HG03196 (cell line): Measurements from ENCODE around the gene PPM1D.
"Not testable (repeated sequence)": the region's sequence is repeated elsewhere in the genome, so short reads cannot be mapped to it uniquely, and the experiment has no call there.

ENCODE experiments used
- ATAC-seq: cut with Tn5 transposase; IDR thresholded peaks from one replicate; pipeline ENCODE4 v1.9.1; 2021; ENCODE audit not compliant: unreplicated experiment

Gene PPM1D

GRCh38 chr17:60664022-60664421 lies 64.0 kb downstream of the PPM1D start:
- no peak for ATAC-seq

DNA sequence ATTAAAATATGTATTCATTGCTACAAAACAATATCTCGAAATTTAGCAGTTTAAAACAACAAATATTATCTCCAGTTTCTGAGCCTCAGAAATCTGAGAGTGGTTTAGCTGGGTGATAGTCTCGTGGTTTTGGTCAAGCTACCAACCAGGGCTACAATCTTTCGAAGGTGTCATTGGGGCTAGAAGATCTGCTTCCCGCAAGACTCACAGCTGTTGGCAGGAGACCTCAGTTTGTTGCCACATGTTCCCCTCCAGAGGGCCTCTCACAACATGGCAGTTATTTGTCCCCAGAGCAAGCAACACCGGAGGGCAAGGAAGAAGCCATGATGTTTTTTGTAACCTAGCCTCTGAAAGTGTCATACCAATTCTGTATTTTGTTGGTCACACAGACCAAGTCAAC lies 65.6 kb downstream of the PPM1D start:
- no peak for ATAC-seq

GRCh38 chr17:60668741-60669140 lies 68.7 kb downstream of the PPM1D start:
- ATAC-seq: not testable (repeated sequence)

DNA sequence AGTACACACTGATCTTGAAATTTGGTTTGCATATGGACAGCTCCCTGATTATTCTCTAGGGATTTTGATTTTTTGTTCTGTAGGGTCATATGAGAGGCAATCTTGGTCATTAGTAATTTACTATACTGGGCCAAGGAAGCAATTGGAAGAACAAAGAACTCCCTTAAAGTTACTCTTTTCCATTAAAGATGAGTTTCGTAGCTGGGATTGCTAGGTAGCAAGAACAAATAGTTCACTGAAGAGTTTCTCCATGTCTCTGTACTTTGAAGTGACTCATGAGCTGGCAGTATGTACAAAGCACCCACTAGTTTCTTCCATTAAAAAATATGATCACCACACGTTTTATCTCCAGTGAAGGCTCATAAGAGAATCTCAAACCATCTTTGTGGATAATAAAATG lies 71.5 kb downstream of the PPM1D start:
- no peak for ATAC-seq

DNA sequence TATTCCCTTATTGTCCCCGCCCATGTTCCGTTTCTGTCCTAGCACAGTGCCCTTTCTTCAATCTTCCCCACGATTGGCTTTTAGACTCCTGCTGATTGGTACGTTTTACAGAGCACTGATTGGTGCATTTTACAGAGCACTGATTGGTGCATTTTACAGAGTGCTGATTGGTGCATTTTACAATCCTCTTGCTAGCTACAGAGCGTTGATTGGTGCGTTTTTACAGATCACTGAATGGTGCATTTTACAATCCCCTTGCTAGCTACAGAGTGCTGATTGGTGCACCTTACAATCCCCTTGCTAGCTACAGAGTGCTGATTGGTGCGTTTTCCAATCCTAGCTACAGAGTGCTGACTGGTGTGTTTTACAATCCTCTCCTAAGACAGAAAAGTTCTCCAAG lies 74.6 kb downstream of the PPM1D start:
- ATAC-seq: not testable (repeated sequence)

DNA sequence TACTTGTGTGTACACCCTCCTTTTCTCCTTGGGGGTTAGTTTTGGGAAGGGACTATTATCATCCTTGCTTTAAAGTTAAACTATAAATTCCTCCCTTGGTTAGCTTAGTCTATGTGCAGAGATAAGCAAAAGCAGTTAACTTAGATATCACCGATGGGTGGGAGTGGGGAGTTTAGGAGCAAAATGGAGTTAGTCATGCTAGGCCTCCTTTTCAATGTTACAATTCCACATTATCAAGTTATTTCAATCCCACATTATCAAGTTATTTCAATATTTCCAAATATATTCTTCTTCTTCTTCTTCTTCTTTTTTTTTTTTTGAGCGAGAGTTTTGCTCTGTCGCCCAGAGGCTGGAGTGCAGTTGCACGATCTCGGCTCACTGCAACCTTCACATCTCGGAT lies 76.0 kb downstream of the PPM1D start:
- ATAC-seq: no peak

- no peak for ATAC-seq
These were observed 76.8 kb downstream of the PPM1D start for GRCh38 chr17:60676758-60677307.

GRCh38 chr17:60677308-60678117 lies 77.5 kb downstream of the PPM1D start, which contains the start of gene BCAS3:
BCAS3 (plus strand) TSS chr17:60677851.
- peak; percentile 98 for ATAC-seq

- no peak for ATAC-seq
These were observed 78.1 kb downstream of the PPM1D start for GRCh38 chr17:60678118-60678444.

GRCh38 chr17:60679287-60679686 lies 79.3 kb downstream of the PPM1D start:
- ATAC-seq: no peak

DNA sequence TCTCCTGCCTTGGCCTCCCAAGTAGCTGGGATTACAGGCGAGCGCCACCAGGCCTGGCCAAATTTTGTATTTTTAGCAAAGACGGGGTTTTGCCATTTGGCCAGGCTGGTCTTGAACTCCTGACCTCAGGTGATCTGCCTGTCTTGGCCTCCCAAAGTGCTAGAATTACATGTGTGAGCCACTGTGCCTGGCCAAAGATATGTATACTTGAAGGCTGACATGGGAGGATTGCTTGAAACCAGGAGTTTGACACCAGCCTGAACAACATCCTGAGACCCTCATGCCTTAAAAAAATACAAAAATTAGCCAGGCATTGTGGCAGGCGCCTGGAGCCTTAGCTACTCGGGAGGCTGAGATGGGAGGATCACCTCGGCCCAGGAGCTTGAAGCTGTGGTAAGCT lies 80.8 kb downstream of the PPM1D start:
- no peak for ATAC-seq

GRCh38 chr17:60685437-60685836 lies 85.4 kb downstream of the PPM1D start:
- no peak for ATAC-seq

DNA sequence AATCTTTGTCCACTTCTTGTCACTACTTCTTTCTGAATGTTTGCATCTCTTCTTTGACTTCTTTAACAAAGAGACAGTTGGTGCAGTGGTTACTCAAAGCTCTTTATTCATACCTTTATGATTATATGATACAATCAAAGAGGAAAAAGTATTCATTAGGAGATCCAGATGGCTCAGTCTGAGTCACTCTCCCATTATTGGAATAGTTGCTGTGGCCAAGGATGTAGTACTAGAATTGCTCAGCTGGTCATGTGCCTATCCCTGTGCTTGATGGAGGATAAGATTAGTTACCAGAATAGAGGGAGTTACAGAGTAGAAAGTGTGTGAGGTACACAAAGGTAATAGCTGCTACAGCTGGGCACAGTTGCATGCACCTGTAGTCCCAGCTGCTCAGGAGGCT lies 96.0 kb downstream of the PPM1D start:
- ATAC-seq: no peak

GRCh38 chr17:60699090-60699489 lies 99.1 kb downstream of the PPM1D start:
- ATAC-seq: no peak

DNA sequence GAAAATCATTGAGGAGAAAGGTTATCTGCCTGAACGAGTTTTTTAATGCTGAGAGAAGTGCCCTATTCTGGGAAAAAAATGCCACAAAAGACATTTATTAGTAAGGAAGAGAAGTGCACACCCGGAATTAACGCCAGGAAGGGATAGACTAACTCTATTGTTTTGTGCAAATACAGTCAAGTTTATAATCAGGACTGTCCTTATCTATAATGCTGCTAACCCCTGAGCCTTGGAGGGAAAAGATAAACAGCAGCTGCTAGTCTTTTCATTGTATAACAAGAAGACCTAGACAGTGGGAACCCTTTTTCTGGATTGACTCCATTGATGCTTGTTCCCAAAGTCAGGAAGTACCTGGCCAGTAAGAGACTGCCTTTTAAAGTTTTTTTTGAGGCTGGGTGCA lies 104.2 kb downstream of the PPM1D start:
- no peak for ATAC-seq

- no peak for ATAC-seq
These were observed 112.7 kb downstream of the PPM1D start for GRCh38 chr17:60712675-60713074.

- ATAC-seq: no peak
These were observed 113.6 kb downstream of the PPM1D start for GRCh38 chr17:60713608-60714007.
